ENCODE data around the gene PGAM2. TPM values are rescaled to one million over a fixed set of nuclear protein-coding genes. Genes with fewer than 3 reads are reported as not detected.
A peak's percentile ranks its signal among the peaks of the same experiment; 100 is the strongest.
"Not testable (repeated sequence)": the region's sequence is repeated elsewhere in the genome, so short reads cannot be mapped to it uniquely, and the experiment has no call there.

PGAM2 gene
- total RNA-seq, 1 experiment from 2014 or later = 0.27 TPM

DNA sequence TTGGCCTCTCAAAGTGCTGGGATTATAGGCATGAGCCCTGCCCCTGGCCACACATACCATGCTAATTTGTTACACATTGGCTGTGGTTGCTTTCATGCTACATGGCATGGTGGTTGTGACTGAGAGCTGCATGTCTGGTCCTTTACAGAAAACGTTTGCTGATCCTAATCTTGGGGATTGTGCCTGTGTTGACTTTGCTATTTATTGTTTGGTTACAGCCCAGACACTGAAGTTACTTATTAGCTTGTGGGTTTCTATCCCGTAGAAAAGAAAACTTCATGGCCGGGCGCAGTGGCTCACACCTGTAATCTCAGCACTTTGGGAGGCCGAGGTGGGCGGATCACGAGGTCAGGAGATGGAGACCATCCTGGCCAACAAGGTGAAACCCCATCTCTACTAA, 43.3 kb downstream of the PGAM2 start:
- RAD21 ChIA-PET (ENCODE audit: low non-redundant PET in 1 of 2, low total read pairs in 2 of 2, uncharacterized antibody in 2 of 2, unreplicated experiment in 2 of 2) = interaction anchor here in 1 of 2 experiments (0.7 kb wide), 1 partner anchor 346 kb away, joined by 3 read pairs; no protein-coding TSS in a partner anchor

DNA sequence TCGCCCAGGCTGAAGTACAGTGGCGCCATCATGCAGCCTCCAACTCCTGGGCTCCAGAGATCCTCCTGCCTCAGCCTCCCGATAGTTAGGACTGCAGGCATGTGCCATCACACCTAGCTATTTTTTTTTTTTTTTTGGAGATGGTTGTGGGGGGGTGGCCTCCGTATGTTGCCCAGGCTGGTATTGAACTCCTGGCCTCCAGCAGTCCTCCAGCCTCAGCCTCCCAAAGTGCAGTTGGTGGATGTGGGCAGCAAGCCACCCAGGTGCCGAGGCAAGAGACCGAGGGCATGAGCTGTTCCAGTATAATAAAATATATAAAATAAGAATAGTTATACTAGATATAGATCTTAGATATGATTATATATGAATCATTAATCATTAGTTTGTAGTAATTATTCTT, 45.5 kb downstream of the PGAM2 start:
- not testable (repeated sequence) for H3K27me3 ChIP-seq (ENCODE audit: insufficient read depth, low read length); H2AFZ ChIP-seq (ENCODE audit: low read depth, low read length, poor library complexity, severe bottlenecking); H3K36me3 ChIP-seq (ENCODE audit: control insufficient read depth in 1 of 2, insufficient read depth in 2 of 2, low read length in 2 of 2); H3K9ac ChIP-seq (ENCODE audit: low read length); H3K4me3 ChIP-seq (replicated peaks in 1 of 2; ENCODE audit: low read depth in 1 of 2, low read length in 2 of 2); BruUV-seq (replicated peaks); H3K9me3 ChIP-seq (ENCODE audit: control insufficient read depth in 1 of 2, insufficient read depth in 1 of 2, low read depth in 1 of 2, low read length in 2 of 2); H3K4me2 ChIP-seq (ENCODE audit: low read length); H3K79me2 ChIP-seq (ENCODE audit: insufficient read depth, low read length); H3K4me1 ChIP-seq (ENCODE audit: control insufficient read depth in 1 of 2, insufficient read depth in 2 of 2, low read length in 2 of 2); H4K20me1 ChIP-seq (ENCODE audit: insufficient read depth); H3K9me2 ChIP-seq (ENCODE audit: insufficient read depth); ATAC-seq; DNase-seq (ENCODE audit: low read depth, low spot score)
- CTCF ChIA-PET = interaction anchor here (0.7 to 1.4 kb wide), 5 partner anchors 25 to 544 kb away, joined by 3 to 10 read pairs (median 4); partner anchors contain the start of gene DBNL
- RAD21 ChIA-PET (ENCODE audit: low non-redundant PET in 1 of 2, low total read pairs in 2 of 2, uncharacterized antibody in 2 of 2, unreplicated experiment in 2 of 2) = interaction anchor here in 1 of 2 experiments (1.0 kb wide), 1 partner anchor 25 kb away, joined by 4 read pairs; the partner anchor contains the start of gene DBNL
- H3K27ac ChIP-seq (ENCODE audit: low read depth, low read length) = peak overlapping the region; percentile 38; the same call in 1 of the 2 replicates
- POLR2A ChIA-PET = interaction anchor here (1.0 kb wide), 1 partner anchor 176 kb away, joined by 3 read pairs; no protein-coding TSS in a partner anchor
- intact Hi-C loops (cut with micrococcal nuclease) = loop anchor here (1.0 kb wide), 2 partner anchors 24 to 180 kb away; partner anchors contain the start of genes DBNL and YKT6

More for the DNA sequence above, 43.3 kb downstream of the PGAM2 start:
- POLR2A ChIA-PET; H3K36me3 ChIP-seq (ENCODE audit: control insufficient read depth in 1 of 2, insufficient read depth in 2 of 2, low read length in 2 of 2); H3K4me3 ChIP-seq (replicated peaks in 1 of 2; ENCODE audit: low read depth in 1 of 2, low read length in 2 of 2); H3K4me1 ChIP-seq (ENCODE audit: control insufficient read depth in 1 of 2, insufficient read depth in 2 of 2, low read length in 2 of 2); H3K9me2 ChIP-seq (ENCODE audit: insufficient read depth); ATAC-seq; BruUV-seq (replicated peaks); H2AFZ ChIP-seq (ENCODE audit: low read depth, low read length, poor library complexity, severe bottlenecking); H3K9ac ChIP-seq (ENCODE audit: low read length); DNase-seq (ENCODE audit: low read depth, low spot score); CTCF ChIA-PET; intact Hi-C loops (cut with micrococcal nuclease); H3K9me3 ChIP-seq (ENCODE audit: control insufficient read depth in 1 of 2, insufficient read depth in 1 of 2, low read depth in 1 of 2, low read length in 2 of 2); H3K79me2 ChIP-seq (ENCODE audit: insufficient read depth, low read length); H4K20me1 ChIP-seq (ENCODE audit: insufficient read depth); H3K27me3 ChIP-seq (ENCODE audit: insufficient read depth, low read length); H3K27ac ChIP-seq (ENCODE audit: low read depth, low read length); H3K4me2 ChIP-seq (ENCODE audit: low read length): not testable (repeated sequence)

All from HCT116 (cell line).